ENCODE measurements around the gene CARMIL1. TPM values are rescaled to one million over a fixed set of nuclear protein-coding genes. Genes with fewer than 3 reads are reported as not detected.

Gene CARMIL1
- total RNA-seq, 4 donors from 2014 or later = 6.2 to 17.2 (median 11.5) TPM

- no peaks in the 10 kb centered on the region for H3K27me3 ChIP-seq
- peaks cover 0 to 8% (median 3%) of the 10 kb centered on the region in 3 donors for H3K4me1 ChIP-seq
- no peak overlapping the region for H3K4me3 ChIP-seq
- no peak for ATAC-seq
- H3K36me3 ChIP-seq = no peaks in the 10 kb centered on the region
- TF ChIP-seq EP300 (IDR thresholded peaks at IDR 0.05) (no peak), POLR2A (IDR thresholded peaks at IDR 0.05) (no peak), POLR2AphosphoS5 (IDR thresholded peaks at IDR 0.05) (no peak), CTCF (IDR thresholded peaks at IDR 0.05) (no peak)
- H3K27ac ChIP-seq = no peak overlapping the region
- WGBS, 2 donors (ENCODE audit: low coverage in 1 of 2) = 61 to 68% methylated on average over 2 of the region's 2 CpGs
- H3K9me3 ChIP-seq = no peaks in the 10 kb centered on the region
Observed at GRCh38 chr6:25392372-25392771, 113.2 kb downstream of the CARMIL1 start.

- WGBS, 2 donors (ENCODE audit: low coverage in 1 of 2) = 84 to 100% methylated on average over 1 to 4 of the region's 5 CpGs
- Histone ChIP-seq H3K4me1 (no peaks in the 10 kb centered on the region), H3K9me3 (no peaks in the 10 kb centered on the region), H3K27me3 (no peaks in the 10 kb centered on the region), H3K27ac (no peak overlapping the region), H3K4me3 (no peak overlapping the region), H3K36me3 (no peaks in the 10 kb centered on the region)
- no peak for TF ChIP-seq EP300 (IDR thresholded peaks at IDR 0.05)
- no peak for TF ChIP-seq POLR2AphosphoS5 (IDR thresholded peaks at IDR 0.05)
- no peak for TF ChIP-seq CTCF (IDR thresholded peaks at IDR 0.05)
- no peak for TF ChIP-seq POLR2A (IDR thresholded peaks at IDR 0.05)
- no peak for ATAC-seq
Observed at GRCh38 chr6:25395731-25396130, 116.6 kb downstream of the CARMIL1 start.

GRCh38 chr6:25397406-25397805 lies 118.2 kb downstream of the CARMIL1 start:
- ATAC-seq = no peak
- 63 to 76% methylated on average over 1 to 2 of the region's 2 CpGs for WGBS, 2 donors (ENCODE audit: low coverage in 1 of 2)
- Histone ChIP-seq H3K27me3 (no peaks in the 10 kb centered on the region), H3K4me3 (no peak overlapping the region), H3K36me3 (no peaks in the 10 kb centered on the region), H3K4me1 (no peaks in the 10 kb centered on the region), H3K9me3 (no peaks in the 10 kb centered on the region), H3K27ac (no peak overlapping the region)
- TF ChIP-seq POLR2A (IDR thresholded peaks at IDR 0.05) (no peak), CTCF (IDR thresholded peaks at IDR 0.05) (no peak), POLR2AphosphoS5 (IDR thresholded peaks at IDR 0.05) (no peak), EP300 (IDR thresholded peaks at IDR 0.05) (no peak)

- no peaks in the 10 kb centered on the region for H3K36me3 ChIP-seq
- no peak overlapping the region for H3K27ac ChIP-seq
- WGBS, 2 donors (ENCODE audit: low coverage in 1 of 2) = 95 to 97% methylated on average over 4 to 5 of the region's 5 CpGs
- no peaks in the 10 kb centered on the region for H3K9me3 ChIP-seq
- no peak for ATAC-seq
- no peaks in the 10 kb centered on the region for H3K27me3 ChIP-seq
- H3K4me1 ChIP-seq = no peaks in the 10 kb centered on the region
- no peak for TF ChIP-seq CTCF (IDR thresholded peaks at IDR 0.05)
- no peak for TF ChIP-seq POLR2A (IDR thresholded peaks at IDR 0.05)
- no peak for TF ChIP-seq EP300 (IDR thresholded peaks at IDR 0.05)
- no peak for TF ChIP-seq POLR2AphosphoS5 (IDR thresholded peaks at IDR 0.05)
- no peak overlapping the region for H3K4me3 ChIP-seq
Observed at GRCh38 chr6:25399885-25400284, 120.7 kb downstream of the CARMIL1 start.

GRCh38 chr6:25401711-25402110 lies 122.5 kb downstream of the CARMIL1 start:
- ATAC-seq = no peak
- Histone ChIP-seq H3K27me3 (no peaks in the 10 kb centered on the region), H3K9me3 (no peaks in the 10 kb centered on the region), H3K27ac (no peak overlapping the region), H3K36me3 (no peaks in the 10 kb centered on the region), H3K4me1 (peaks cover 0 to 8% (median 3%) of the 10 kb centered on the region in 3 donors), H3K4me3 (no peak overlapping the region)
- TF ChIP-seq EP300 (IDR thresholded peaks at IDR 0.05) (no peak), POLR2AphosphoS5 (IDR thresholded peaks at IDR 0.05) (no peak), CTCF (IDR thresholded peaks at IDR 0.05) (no peak), POLR2A (IDR thresholded peaks at IDR 0.05) (no peak)
- WGBS, 2 donors (ENCODE audit: low coverage in 1 of 2) = 60 to 84% methylated on average over 2 to 5 of the region's 5 CpGs
